Endodermal cell (in vitro differentiated cells): Measurements from ENCODE around the gene KDM5B. TPM values are rescaled to one million over a fixed set of nuclear protein-coding genes. Genes with fewer than 3 reads are reported as not detected.

Experiments used
- DNase-seq: peaks from one replicate; pipeline ENCODE4 v3.0.0-alpha.2; 2017
- H3K27ac ChIP-seq: 2 replicates; pipeline ENCODE4 v1.5.1; 2013; ENCODE audit warnings: mild to moderate bottlenecking, low read depth, low read length, moderate library complexity
- H3K27me3 ChIP-seq: 2 replicates; pipeline ENCODE4 v1.6.1; 2013; ENCODE audit warnings: mild to moderate bottlenecking, low read length, moderate library complexity; ENCODE audit not compliant: insufficient read depth, control insufficient read depth, poor library complexity, severe bottlenecking
- H3K36me3 ChIP-seq: 2 replicates; pipeline ENCODE4 v1.7.0; 2013; ENCODE audit warnings: mild to moderate bottlenecking, low read length, moderate library complexity; ENCODE audit not compliant: control insufficient read depth, insufficient read depth
- H3K4me1 ChIP-seq: one replicate; pipeline ENCODE4 v1.7.0; 2013; ENCODE audit warnings: low read length; ENCODE audit not compliant: control insufficient read depth, insufficient read depth
- H3K4me3 ChIP-seq: 2 replicates; pipeline ENCODE4 v1.5.1; 2013; ENCODE audit warnings: mild to moderate bottlenecking, low read length, moderate library complexity
- H3K9ac ChIP-seq: 2 replicates; pipeline ENCODE4 v1.6.1; 2013; ENCODE audit warnings: mild to moderate bottlenecking, low read length, moderate library complexity; ENCODE audit not compliant: poor library complexity, severe bottlenecking; ENCODE audit errors: extremely low read depth
- H3K9me3 ChIP-seq: 2 replicates; pipeline ENCODE4 v1.6.1; 2013; ENCODE audit warnings: mild to moderate bottlenecking, low read length, moderate library complexity; ENCODE audit not compliant: control insufficient read depth
- H3K27ac Mint-ChIP-seq: 2 replicates; pipeline ENCODE4 v1.8.0; 2020; ENCODE audit warnings: mixed read lengths
- H3K27me3 Mint-ChIP-seq: 2 replicates; pipeline ENCODE4 v1.8.0; 2021; ENCODE audit warnings: mild to moderate bottlenecking, mixed read lengths; ENCODE audit not compliant: insufficient read depth
- H3K36me3 Mint-ChIP-seq: 2 replicates; pipeline ENCODE4 v1.8.0; 2020; ENCODE audit warnings: low read depth, mixed read lengths
- H3K4me1 Mint-ChIP-seq: 2 replicates; pipeline ENCODE4 v1.8.0; 2020; ENCODE audit warnings: mixed read lengths
- H3K4me3 Mint-ChIP-seq: 2 replicates; pipeline ENCODE4 v1.8.0; 2020; ENCODE audit warnings: mild to moderate bottlenecking, moderate library complexity, mixed read lengths
- H3K9me3 Mint-ChIP-seq: 2 replicates; pipeline ENCODE4 v1.8.0; 2020; ENCODE audit warnings: mild to moderate bottlenecking, mixed read lengths
- CTCF ChIP-seq: fragments of 200-600 bp; sonication (generic); conservative IDR thresholded peaks from 2 replicates; pipeline ENCODE4 v1.5.0; 2021; ENCODE audit warnings: antibody characterized with exemption, mild to moderate bottlenecking
- WGBS, 2 experiments: methylation state at CpG; one replicate each; pipeline versions ENCODE4 v1.1.5 to v1.1.7; 2013; ENCODE audit warnings: missing lambda C conversion rate in 2 of 2, mixed read lengths in 1 of 2; ENCODE audit not compliant: insufficient coverage in 1 of 2, insufficient read length in 1 of 2; 5-methylcytosine and 5-hydroxymethylcytosine counted together
- total RNA-seq, 2 donors: library from RNA; stranded (reverse); fragmentation: NEBNext Ultra II Directional in 1 of 2; extraction: Animal tissue kit (Norgen Biotek cat#: 25700) in 1 of 2; gene quantifications; 2 replicates in 1 of 2; 3 replicates in 1 of 2; pipeline ENCODE4 v1.2.1, GENCODE V29; 2021

KDM5B gene
- total RNA-seq, 2 donors from 2014 or later: 207 to 219 TPM

- Histone ChIP-seq H3K27ac (no peak overlapping the region), H3K27me3 (peaks cover 11% of the 10 kb centered on the region), H3K4me1 (no peaks in the 10 kb centered on the region), H3K9ac (no peak overlapping the region), H3K9me3 (no peaks in the 10 kb centered on the region), H3K36me3 (no peaks in the 10 kb centered on the region), H3K4me3 (no peak overlapping the region)
- Mint-ChIP-seq H3K27me3 (peaks cover 15% of the 10 kb centered on the region), H3K9me3 (no peaks in the 10 kb centered on the region), H3K4me3 (no peak overlapping the region), H3K36me3 (no peaks in the 10 kb centered on the region), H3K27ac (no peak overlapping the region), H3K4me1 (no peaks in the 10 kb centered on the region)
- no peak for TF ChIP-seq CTCF
- WGBS, 2 experiments: 77 to 85% methylated on average over 6 to 7 of the region's 7 CpGs
- no peak for DNase-seq
Measured at GRCh38 chr1:202688401-202688800, 119.8 kb downstream of the KDM5B start.

GRCh38 chr1:202687798-202688197 lies 120.4 kb downstream of the KDM5B start:
- H3K9ac ChIP-seq: no peak overlapping the region
- peaks cover 11% of the 10 kb centered on the region for H3K27me3 Mint-ChIP-seq
- H3K4me1 ChIP-seq: no peaks in the 10 kb centered on the region

GRCh38 chr1:202687370-202687769 lies 120.9 kb downstream of the KDM5B start:
- no peak for DNase-seq
- Mint-ChIP-seq H3K36me3 (no peaks in the 10 kb centered on the region), H3K4me3 (no peak overlapping the region), H3K27ac (no peak overlapping the region), H3K27me3 (peaks cover 11% of the 10 kb centered on the region), H3K9me3 (no peaks in the 10 kb centered on the region), H3K4me1 (no peaks in the 10 kb centered on the region)
- no peaks in the 10 kb centered on the region for H3K9me3 ChIP-seq
- H3K9ac ChIP-seq: no peak overlapping the region
- no peak overlapping the region for H3K4me3 ChIP-seq
- peaks cover 11% of the 10 kb centered on the region for H3K27me3 ChIP-seq
- 82 to 87% methylated on average over 9 to 11 of the region's 11 CpGs for WGBS, 2 experiments
- no peak for TF ChIP-seq CTCF
- no peaks in the 10 kb centered on the region for H3K4me1 ChIP-seq
- no peaks in the 10 kb centered on the region for H3K36me3 ChIP-seq
- no peak overlapping the region for H3K27ac ChIP-seq

More at GRCh38 chr1:202687798-202688197, 120.4 kb downstream of the KDM5B start:
- H3K9me3 ChIP-seq: no peaks in the 10 kb centered on the region
- H3K4me3 ChIP-seq: no peak overlapping the region
- Mint-ChIP-seq H3K27ac (no peak overlapping the region), H3K4me3 (no peak overlapping the region), H3K36me3 (no peaks in the 10 kb centered on the region), H3K4me1 (no peaks in the 10 kb centered on the region), H3K9me3 (no peaks in the 10 kb centered on the region)
- TF ChIP-seq CTCF: no peak
- peaks cover 11% of the 10 kb centered on the region for H3K27me3 ChIP-seq
- WGBS, 2 experiments: 80% methylated on average over 3 of the region's 3 CpGs; no CpG with 5 or more reads in 1 of the 2 experiments
- no peaks in the 10 kb centered on the region for H3K36me3 ChIP-seq
- H3K27ac ChIP-seq: no peak overlapping the region
- no peak for DNase-seq
